ENCODE data around the gene CEP41.

Gene CEP41

DNA sequence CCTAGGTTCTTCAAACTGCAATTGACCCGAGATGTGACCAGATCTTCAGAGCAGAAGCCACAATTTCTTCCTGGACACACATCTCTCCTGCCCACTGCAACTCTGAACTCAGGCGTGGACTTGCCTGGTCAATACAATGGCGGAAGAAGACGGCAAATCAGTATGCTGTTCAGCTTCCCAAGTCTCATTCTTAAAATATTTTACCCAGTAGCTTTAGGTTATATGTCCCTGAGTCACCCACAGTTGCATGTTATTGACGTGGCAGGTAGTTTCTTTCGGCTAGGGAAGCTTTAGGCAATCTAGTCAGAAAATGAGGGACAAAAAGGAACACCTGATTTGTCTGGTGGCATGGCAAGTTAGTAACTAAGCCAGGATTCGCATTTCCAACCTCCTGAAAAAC lies 22.5 kb downstream of the CEP41 start:
- H3K27me3 ChIP-seq (ENCODE audit: control insufficient read depth, insufficient read depth, low read length), result no peaks in the 10 kb centered on the region
- peaks cover 21% of the 10 kb centered on the region for H3K4me1 ChIP-seq (ENCODE audit: control insufficient read depth, insufficient read depth, low read length)
- H3K27ac ChIP-seq (ENCODE audit: low read depth, low read length), result no peak overlapping the region
- H3K9ac ChIP-seq (ENCODE audit: low read depth, low read length), result no peak overlapping the region
- no peak overlapping the region for H3K4me3 ChIP-seq (ENCODE audit: low read depth, low read length)
- H3K36me3 ChIP-seq (ENCODE audit: control insufficient read depth, insufficient read depth, low read length), result no peaks in the 10 kb centered on the region
- no peaks in the 10 kb centered on the region for H3K9me3 ChIP-seq (ENCODE audit: control insufficient read depth, insufficient read depth, low read length)

DNA sequence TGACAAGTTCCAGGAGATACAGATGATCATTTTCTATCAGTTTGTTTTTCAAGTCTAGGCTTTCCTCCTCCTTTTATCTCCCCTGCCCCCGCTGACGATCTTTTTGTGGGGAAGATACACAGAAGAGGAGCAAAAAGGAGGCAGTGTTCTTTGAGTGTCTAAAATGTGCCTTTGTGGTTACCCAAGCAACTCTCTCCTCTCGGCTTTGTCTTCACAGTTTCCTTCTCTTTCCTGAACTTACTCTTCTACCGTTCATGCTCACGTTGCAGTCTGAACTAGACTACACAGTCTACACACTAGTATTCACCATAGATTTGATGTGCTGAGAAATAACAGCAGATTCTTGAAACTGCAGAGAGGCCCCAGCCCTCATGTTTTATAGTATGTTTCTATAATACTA lies 23.6 kb downstream of the CEP41 start:
- Histone ChIP-seq H3K9ac (ENCODE audit: low read depth, low read length) (no peak overlapping the region), H3K36me3 (ENCODE audit: control insufficient read depth, insufficient read depth, low read length) (no peaks in the 10 kb centered on the region), H3K4me1 (ENCODE audit: control insufficient read depth, insufficient read depth, low read length) (peaks cover 20% of the 10 kb centered on the region), H3K27ac (ENCODE audit: low read depth, low read length) (no peak overlapping the region), H3K9me3 (ENCODE audit: control insufficient read depth, insufficient read depth, low read length) (no peaks in the 10 kb centered on the region), H3K27me3 (ENCODE audit: control insufficient read depth, insufficient read depth, low read length) (no peaks in the 10 kb centered on the region), H3K4me3 (ENCODE audit: low read depth, low read length) (no peak overlapping the region)

DNA sequence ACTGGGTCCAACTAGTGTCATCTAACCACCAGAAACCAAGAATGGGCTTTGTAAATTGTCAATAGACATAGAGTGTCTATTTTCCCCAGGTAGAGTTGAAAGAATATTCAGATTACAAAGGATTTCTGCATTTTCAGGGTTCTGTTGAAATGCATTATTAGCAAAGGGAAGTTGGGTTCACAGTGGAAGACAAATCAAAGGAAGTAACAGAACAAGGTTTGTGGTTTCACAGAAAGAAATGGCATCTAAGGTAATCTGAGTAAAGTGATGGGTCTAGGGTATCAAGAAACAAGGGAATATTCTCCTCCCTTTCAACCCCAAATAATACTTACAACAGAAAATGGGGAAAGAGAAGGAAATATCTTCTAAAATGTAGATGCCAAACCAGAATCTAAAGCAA lies 25.8 kb downstream of the CEP41 start:
- no peaks in the 10 kb centered on the region for H3K27me3 ChIP-seq (ENCODE audit: control insufficient read depth, insufficient read depth, low read length)
- H3K4me1 ChIP-seq (ENCODE audit: control insufficient read depth, insufficient read depth, low read length), result peaks cover 7% of the 10 kb centered on the region
- H3K27ac ChIP-seq (ENCODE audit: low read depth, low read length), result no peak overlapping the region
- no peak overlapping the region for H3K4me3 ChIP-seq (ENCODE audit: low read depth, low read length)
- H3K9ac ChIP-seq (ENCODE audit: low read depth, low read length), result no peak overlapping the region
- H3K9me3 ChIP-seq (ENCODE audit: control insufficient read depth, insufficient read depth, low read length), result no peaks in the 10 kb centered on the region
- H3K36me3 ChIP-seq (ENCODE audit: control insufficient read depth, insufficient read depth, low read length), result no peaks in the 10 kb centered on the region

DNA sequence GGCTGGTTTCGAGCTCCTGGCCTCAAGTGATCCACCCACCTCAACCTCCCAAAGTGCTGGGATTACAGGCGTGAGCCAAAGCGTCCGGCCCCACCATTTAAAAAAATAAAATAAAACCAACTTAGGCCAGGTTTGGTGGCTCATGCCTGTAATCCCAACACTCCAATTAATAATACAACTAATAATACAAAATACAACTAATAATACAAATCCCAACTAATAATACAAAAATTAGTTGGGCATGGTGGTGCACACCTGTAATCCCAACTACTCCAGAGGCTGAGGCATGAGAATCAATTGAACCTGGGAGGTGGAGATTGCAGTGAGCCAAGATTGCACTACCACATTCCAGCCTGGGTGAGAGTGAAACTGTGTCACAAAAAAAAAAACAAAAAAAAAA lies 27.6 kb downstream of the CEP41 start:
- no peaks in the 10 kb centered on the region for H3K27me3 ChIP-seq (ENCODE audit: control insufficient read depth, insufficient read depth, low read length)
- no peak overlapping the region for H3K27ac ChIP-seq (ENCODE audit: low read depth, low read length)
- no peaks in the 10 kb centered on the region for H3K36me3 ChIP-seq (ENCODE audit: control insufficient read depth, insufficient read depth, low read length)
- H3K4me1 ChIP-seq (ENCODE audit: control insufficient read depth, insufficient read depth, low read length), result no peaks in the 10 kb centered on the region; the same call in 1 of the 2 replicates
- H3K4me3 ChIP-seq (ENCODE audit: low read depth, low read length), result no peak overlapping the region
- no peaks in the 10 kb centered on the region for H3K9me3 ChIP-seq (ENCODE audit: control insufficient read depth, insufficient read depth, low read length)
- H3K9ac ChIP-seq (ENCODE audit: low read depth, low read length), result no peak overlapping the region

DNA sequence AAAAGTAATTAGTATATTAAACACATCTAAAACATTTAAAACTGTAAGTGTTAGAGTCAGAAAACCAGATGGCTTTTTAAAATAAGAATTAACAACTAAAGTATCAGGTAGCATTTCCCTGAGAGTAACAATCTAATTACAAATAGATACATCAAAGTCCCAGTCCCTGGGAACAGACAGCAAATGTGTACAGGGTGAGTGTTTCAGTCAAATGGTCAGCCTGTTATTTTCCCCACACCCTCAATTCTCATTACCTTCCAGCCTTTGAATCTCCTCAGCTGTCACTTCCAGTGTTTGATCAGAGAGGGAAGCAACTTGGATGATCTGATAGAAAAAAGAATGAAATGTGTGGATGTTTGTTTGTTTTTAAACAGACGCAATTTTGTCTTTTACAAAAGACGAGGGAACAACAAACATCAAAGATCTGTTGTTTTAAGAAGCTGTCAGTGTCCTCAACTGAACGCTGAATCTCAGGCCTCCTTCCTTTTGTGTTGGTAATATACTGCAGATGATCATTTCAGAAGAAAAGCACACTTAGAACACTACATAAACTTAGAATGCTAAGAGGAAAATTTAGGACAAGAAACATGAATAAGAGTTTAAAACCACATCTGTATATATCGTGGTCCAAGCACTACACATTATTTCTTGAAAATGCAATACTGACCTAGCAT lies 29.8 kb downstream of the CEP41 start:
- H3K27ac ChIP-seq (ENCODE audit: low read depth, low read length), result no peak overlapping the region
- no peaks in the 10 kb centered on the region for H3K9me3 ChIP-seq (ENCODE audit: control insufficient read depth, insufficient read depth, low read length)
- no peaks in the 10 kb centered on the region for H3K4me1 ChIP-seq (ENCODE audit: control insufficient read depth, insufficient read depth, low read length)
- no peak overlapping the region for H3K9ac ChIP-seq (ENCODE audit: low read depth, low read length)
- no peak overlapping the region for H3K4me3 ChIP-seq (ENCODE audit: low read depth, low read length)
- no peaks in the 10 kb centered on the region for H3K27me3 ChIP-seq (ENCODE audit: control insufficient read depth, insufficient read depth, low read length)
- H3K36me3 ChIP-seq (ENCODE audit: control insufficient read depth, insufficient read depth, low read length), result no peaks in the 10 kb centered on the region

DNA sequence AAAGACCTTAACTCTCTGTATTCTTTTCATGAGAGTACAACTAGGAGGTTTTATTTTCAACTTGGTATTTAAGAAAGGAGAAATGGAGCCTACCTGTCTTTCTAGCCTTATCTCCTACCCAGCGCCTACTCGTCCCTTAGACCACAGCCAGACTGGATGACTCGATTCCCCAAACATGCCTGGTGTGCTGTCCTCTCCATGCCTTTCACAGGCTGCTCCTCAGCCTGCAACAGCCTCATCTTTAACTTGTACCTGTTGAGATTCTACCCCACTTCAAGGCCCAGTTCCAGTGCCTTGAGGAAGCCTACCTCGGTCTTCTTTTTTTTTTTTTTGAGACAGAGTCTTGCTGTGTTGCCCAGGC lies 31.1 kb downstream of the CEP41 start:
- Histone ChIP-seq H3K36me3 (ENCODE audit: control insufficient read depth, insufficient read depth, low read length) (no peaks in the 10 kb centered on the region), H3K27ac (ENCODE audit: low read depth, low read length) (no peak overlapping the region), H3K4me1 (ENCODE audit: control insufficient read depth, insufficient read depth, low read length) (no peaks in the 10 kb centered on the region), H3K4me3 (ENCODE audit: low read depth, low read length) (no peak overlapping the region), H3K27me3 (ENCODE audit: control insufficient read depth, insufficient read depth, low read length) (no peaks in the 10 kb centered on the region), H3K9me3 (ENCODE audit: control insufficient read depth, insufficient read depth, low read length) (no peaks in the 10 kb centered on the region), H3K9ac (ENCODE audit: low read depth, low read length) (no peak overlapping the region)

DNA sequence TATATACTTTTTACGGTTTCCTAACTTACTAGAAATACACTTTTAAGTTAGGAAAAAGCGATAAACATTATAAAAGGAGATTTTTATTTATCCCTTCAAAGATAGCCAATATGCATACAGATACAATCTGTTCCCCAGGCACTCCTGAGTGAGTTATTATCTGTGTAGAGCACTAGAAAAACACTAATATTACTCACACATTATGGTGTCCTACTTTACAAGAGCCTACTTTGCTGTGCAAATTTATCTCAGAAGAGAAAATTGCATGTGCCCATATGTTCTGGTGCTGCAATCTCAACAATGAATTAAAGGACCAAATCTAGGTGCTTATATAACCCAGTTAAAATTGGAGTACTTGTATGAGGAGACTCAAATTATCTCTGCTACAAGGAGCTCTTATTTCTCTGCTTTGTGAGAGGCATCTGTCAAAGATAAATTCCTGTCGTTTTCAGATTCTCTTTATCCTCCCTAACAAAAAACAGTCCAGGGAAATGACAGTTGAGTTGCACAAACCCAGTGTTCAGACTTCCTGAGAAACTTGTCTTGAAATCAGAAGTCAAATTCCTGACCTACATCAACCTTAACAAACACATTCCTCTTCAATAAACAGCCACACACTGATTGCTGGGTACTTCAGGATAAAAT lies 31.6 kb downstream of the CEP41 start:
- Histone ChIP-seq H3K4me1 (ENCODE audit: control insufficient read depth, insufficient read depth, low read length) (no peaks in the 10 kb centered on the region), H3K27me3 (ENCODE audit: control insufficient read depth, insufficient read depth, low read length) (no peaks in the 10 kb centered on the region), H3K9ac (ENCODE audit: low read depth, low read length) (no peak overlapping the region), H3K9me3 (ENCODE audit: control insufficient read depth, insufficient read depth, low read length) (no peaks in the 10 kb centered on the region), H3K4me3 (ENCODE audit: low read depth, low read length) (no peak overlapping the region), H3K36me3 (ENCODE audit: control insufficient read depth, insufficient read depth, low read length) (no peaks in the 10 kb centered on the region), H3K27ac (ENCODE audit: low read depth, low read length) (no peak overlapping the region)

DNA sequence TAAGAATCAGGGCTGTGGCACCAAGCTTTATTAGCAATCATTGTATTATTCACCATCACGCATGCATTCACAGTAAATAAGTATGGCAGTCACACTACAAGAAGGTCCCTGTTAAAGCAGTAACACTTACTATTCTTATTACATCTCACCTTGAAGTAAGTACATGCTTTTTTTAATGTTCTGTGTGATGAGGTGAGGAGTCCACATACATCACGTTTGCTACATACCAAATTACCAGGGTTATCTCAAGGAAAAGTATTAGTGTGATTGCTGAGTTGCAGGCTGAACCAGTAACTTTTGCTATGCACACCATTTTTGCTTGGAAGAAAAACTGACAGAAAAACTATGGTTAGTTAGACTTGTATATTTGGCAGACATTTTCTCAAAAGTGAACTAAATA lies 35.8 kb downstream of the CEP41 start:
- no peak overlapping the region for H3K27ac ChIP-seq (ENCODE audit: low read depth, low read length)
- peaks cover 4% of the 10 kb centered on the region; the same call in 1 of the 2 replicates for H3K36me3 ChIP-seq (ENCODE audit: control insufficient read depth, insufficient read depth, low read length)

DNA sequence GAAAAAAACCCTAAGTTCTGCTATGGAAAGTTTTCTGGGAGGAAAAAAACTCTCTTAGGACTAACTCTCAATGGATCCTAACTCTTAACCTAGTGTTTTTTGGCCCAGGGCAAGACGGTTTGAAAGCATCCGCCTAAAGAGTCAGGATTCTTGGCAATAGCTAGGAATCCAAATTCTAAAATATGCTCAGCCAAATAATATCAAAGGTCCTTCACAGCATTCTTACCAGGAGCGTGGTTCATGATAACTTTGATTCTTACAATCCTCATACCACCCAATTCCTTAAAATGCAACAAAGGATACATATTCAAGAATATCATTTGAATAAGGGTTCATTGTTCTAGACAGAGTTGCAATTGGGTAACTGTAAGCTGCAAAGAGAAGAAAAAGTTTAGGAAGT lies 39.2 kb downstream of the CEP41 start:
- H3K27ac ChIP-seq (ENCODE audit: low read depth, low read length), result no peak overlapping the region
- H3K4me3 ChIP-seq (ENCODE audit: low read depth, low read length), result no peak overlapping the region

More for the DNA sequence above, 35.8 kb downstream of the CEP41 start:
- no peak overlapping the region for H3K4me3 ChIP-seq (ENCODE audit: low read depth, low read length)
- H3K4me1 ChIP-seq (ENCODE audit: control insufficient read depth, insufficient read depth, low read length), result no peaks in the 10 kb centered on the region
- H3K27me3 ChIP-seq (ENCODE audit: control insufficient read depth, insufficient read depth, low read length), result no peaks in the 10 kb centered on the region
- H3K9me3 ChIP-seq (ENCODE audit: control insufficient read depth, insufficient read depth, low read length), result no peaks in the 10 kb centered on the region
- H3K9ac ChIP-seq (ENCODE audit: low read depth, low read length), result no peak overlapping the region

DNA sequence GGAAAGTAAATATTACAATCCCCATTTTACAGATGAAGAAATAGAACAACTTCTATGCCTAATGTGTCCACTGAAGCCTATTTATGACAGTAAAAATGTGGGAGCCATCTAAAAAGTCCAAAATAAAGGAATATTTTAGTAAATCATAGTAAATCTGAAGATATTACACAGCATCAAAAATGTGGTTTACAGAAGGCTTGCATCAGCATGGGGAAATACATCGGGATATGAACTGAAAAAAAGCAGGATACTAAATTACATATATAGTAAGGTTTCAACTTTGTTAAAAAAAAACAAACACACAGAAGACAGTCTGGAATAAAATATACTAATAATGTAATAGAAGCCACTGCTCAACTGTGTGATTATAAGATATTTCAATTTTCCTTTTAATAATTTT lies 39.7 kb downstream of the CEP41 start:
- peaks cover 4% of the 10 kb centered on the region; the same call in 1 of the 2 replicates for H3K36me3 ChIP-seq (ENCODE audit: control insufficient read depth, insufficient read depth, low read length)

More for the DNA sequence above, 39.2 kb downstream of the CEP41 start:
- Histone ChIP-seq H3K36me3 (ENCODE audit: control insufficient read depth, insufficient read depth, low read length) (peaks cover 4% of the 10 kb centered on the region; the same call in 1 of the 2 replicates), H3K27me3 (ENCODE audit: control insufficient read depth, insufficient read depth, low read length) (no peaks in the 10 kb centered on the region), H3K9me3 (ENCODE audit: control insufficient read depth, insufficient read depth, low read length) (no peaks in the 10 kb centered on the region), H3K9ac (ENCODE audit: low read depth, low read length) (no peak overlapping the region), H3K4me1 (ENCODE audit: control insufficient read depth, insufficient read depth, low read length) (0 out of 2 replicates have a peak, but pooled peaks cover 3% of the 10 kb centered on the region)

DNA sequence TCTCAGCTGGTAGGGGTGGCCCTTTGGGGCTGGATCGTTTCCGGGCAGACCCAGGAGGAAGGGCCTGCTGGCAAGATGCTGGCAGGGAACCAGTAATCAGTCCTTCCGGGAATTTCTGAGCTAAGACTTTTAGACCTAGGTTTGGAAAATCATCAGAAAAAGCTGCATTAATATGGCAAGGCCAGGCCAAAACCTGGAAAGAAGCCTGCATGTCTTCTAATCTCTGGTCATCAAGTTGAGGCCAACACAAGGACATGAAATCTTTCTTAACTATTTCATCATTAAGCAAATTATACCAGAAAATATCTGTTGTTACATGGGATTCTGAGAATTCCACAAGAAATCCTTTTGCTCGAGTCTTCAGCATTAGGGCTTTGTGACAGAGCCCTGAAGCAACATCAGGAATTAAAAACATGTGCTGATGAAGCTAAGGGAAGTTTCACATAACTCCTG lies 40.7 kb downstream of the CEP41 start:
- Histone ChIP-seq H3K27ac (ENCODE audit: low read depth, low read length) (no peak overlapping the region), H3K36me3 (ENCODE audit: control insufficient read depth, insufficient read depth, low read length) (peaks cover 4% of the 10 kb centered on the region; the same call in 1 of the 2 replicates), H3K9ac (ENCODE audit: low read depth, low read length) (no peak overlapping the region)

More for the DNA sequence above, 39.7 kb downstream of the CEP41 start:
- Histone ChIP-seq H3K9ac (ENCODE audit: low read depth, low read length) (no peak overlapping the region), H3K27ac (ENCODE audit: low read depth, low read length) (no peak overlapping the region), H3K27me3 (ENCODE audit: control insufficient read depth, insufficient read depth, low read length) (no peaks in the 10 kb centered on the region), H3K9me3 (ENCODE audit: control insufficient read depth, insufficient read depth, low read length) (no peaks in the 10 kb centered on the region), H3K4me1 (ENCODE audit: control insufficient read depth, insufficient read depth, low read length) (0 out of 2 replicates have a peak, but pooled peaks cover 3% of the 10 kb centered on the region), H3K4me3 (ENCODE audit: low read depth, low read length) (no peak overlapping the region)

More for the DNA sequence above, 40.7 kb downstream of the CEP41 start:
- Histone ChIP-seq H3K27me3 (ENCODE audit: control insufficient read depth, insufficient read depth, low read length) (no peaks in the 10 kb centered on the region), H3K4me1 (ENCODE audit: control insufficient read depth, insufficient read depth, low read length) (0 out of 2 replicates have a peak, but pooled peaks cover 3% of the 10 kb centered on the region), H3K9me3 (ENCODE audit: control insufficient read depth, insufficient read depth, low read length) (no peaks in the 10 kb centered on the region), H3K4me3 (ENCODE audit: low read depth, low read length) (no peak overlapping the region)
